Neutrophil (primary cell): ENCODE data around the gene CFAP74.
"Not testable (repeated sequence)": the region's sequence is repeated elsewhere in the genome, so short reads cannot be mapped to it uniquely, and the experiment has no call there.

ENCODE experiments used
- H3K27ac ChIP-seq: fragments of 200-600 bp; sonication (generic); 2 replicates; pipeline ENCODE4 v1.5.1; 2016; ENCODE audit warnings: mild to moderate bottlenecking, moderate library complexity
- H3K27me3 ChIP-seq: fragments of 200-600 bp; sonication (generic); 2 replicates; pipeline ENCODE4 v1.6.0; 2016; ENCODE audit warnings: mild to moderate bottlenecking
- H3K36me3 ChIP-seq: fragments of 200-600 bp; sonication (generic); 2 replicates; pipeline ENCODE4 v1.5.1; 2017
- H3K4me1 ChIP-seq, 2 experiments: fragments of 200-600 bp in 1 of 2; sonication (generic) in 1 of 2; 1 replicate in 1 of 2; 2 replicates in 1 of 2; pipeline versions ENCODE4 v1.5.1 to v1.6.1; 2013 to 2016; ENCODE audit warnings: low read depth in 1 of 2, low read length in 1 of 2, mild to moderate bottlenecking in 1 of 2, moderate library complexity in 1 of 2; ENCODE audit not compliant: control insufficient read depth in 1 of 2, insufficient read depth in 1 of 2
- H3K4me3 ChIP-seq, 2 experiments: fragments of 200-600 bp in 1 of 2; sonication (generic) in 1 of 2; 1 replicate in 1 of 2; 2 replicates in 1 of 2; pipeline ENCODE4 v1.5.1; 2013 to 2016; ENCODE audit warnings: low read depth in 1 of 2, low read length in 1 of 2, mild to moderate bottlenecking in 1 of 2, moderate library complexity in 1 of 2
- H3K9me3 ChIP-seq: fragments of 200-600 bp; sonication (generic); 2 replicates; pipeline ENCODE4 v1.5.1; 2016
- CTCF ChIP-seq: fragments of 200-600 bp; sonication (generic); IDR thresholded peaks from 2 replicates; pipeline ENCODE4 v1.5.1; 2016; ENCODE audit warnings: antibody characterized with exemption

Gene CFAP74

GRCh38 chr1:1982379-1983232 lies 21.0 kb downstream of the CFAP74 start:
- Histone ChIP-seq H3K36me3 (no peaks in the 10 kb centered on the region), H3K9me3 (no peaks in the 10 kb centered on the region), H3K27ac (no peak overlapping the region), H3K27me3 (peaks cover under 1% of the 10 kb centered on the region), H3K4me3 (no peak overlapping the region), H3K4me1 (no peaks in the 10 kb centered on the region)
- TF ChIP-seq CTCF = no peak

- H3K4me1 ChIP-seq, H3K36me3 ChIP-seq, H3K27me3 ChIP-seq, H3K4me3 ChIP-seq, H3K9me3 ChIP-seq, H3K27ac ChIP-seq: not testable (repeated sequence)
Observed at GRCh38 chr1:1981631-1982327, 21.8 kb downstream of the CFAP74 start.

- Histone ChIP-seq H3K4me1 (no peaks in the 10 kb centered on the region), H3K27me3 (peaks cover 6% of the 10 kb centered on the region), H3K27ac (no peak overlapping the region), H3K4me3 (no peak overlapping the region), H3K36me3 (no peaks in the 10 kb centered on the region), H3K9me3 (no peaks in the 10 kb centered on the region)
- no peak for TF ChIP-seq CTCF
Observed at GRCh38 chr1:1981142-1981500, 22.5 kb downstream of the CFAP74 start.

GRCh38 chr1:1980467-1981141 lies 23.0 kb downstream of the CFAP74 start:
- Histone ChIP-seq H3K4me3 (no peak overlapping the region), H3K4me1 (no peaks in the 10 kb centered on the region), H3K27me3 (peaks cover 6% of the 10 kb centered on the region), H3K36me3 (no peaks in the 10 kb centered on the region), H3K27ac (no peak overlapping the region), H3K9me3 (no peaks in the 10 kb centered on the region)
- TF ChIP-seq CTCF = no peak

GRCh38 chr1:1979482-1980165 lies 24.0 kb downstream of the CFAP74 start:
- Histone ChIP-seq H3K36me3 (no peaks in the 10 kb centered on the region), H3K4me3 (no peak overlapping the region), H3K27ac (no peak overlapping the region), H3K9me3 (no peaks in the 10 kb centered on the region), H3K4me1 (no peaks in the 10 kb centered on the region), H3K27me3 (peaks cover 15% of the 10 kb centered on the region)
- no peak for TF ChIP-seq CTCF

GRCh38 chr1:1978690-1979481 lies 24.7 kb downstream of the CFAP74 start:
- not testable (repeated sequence) for H3K4me1 ChIP-seq, H3K36me3 ChIP-seq, H3K27ac ChIP-seq, H3K4me3 ChIP-seq, H3K9me3 ChIP-seq
- H3K27me3 ChIP-seq = peaks cover 20% of the 10 kb centered on the region
